Measurements from ENCODE around the gene LAMA4.

The LAMA4 gene

DNA sequence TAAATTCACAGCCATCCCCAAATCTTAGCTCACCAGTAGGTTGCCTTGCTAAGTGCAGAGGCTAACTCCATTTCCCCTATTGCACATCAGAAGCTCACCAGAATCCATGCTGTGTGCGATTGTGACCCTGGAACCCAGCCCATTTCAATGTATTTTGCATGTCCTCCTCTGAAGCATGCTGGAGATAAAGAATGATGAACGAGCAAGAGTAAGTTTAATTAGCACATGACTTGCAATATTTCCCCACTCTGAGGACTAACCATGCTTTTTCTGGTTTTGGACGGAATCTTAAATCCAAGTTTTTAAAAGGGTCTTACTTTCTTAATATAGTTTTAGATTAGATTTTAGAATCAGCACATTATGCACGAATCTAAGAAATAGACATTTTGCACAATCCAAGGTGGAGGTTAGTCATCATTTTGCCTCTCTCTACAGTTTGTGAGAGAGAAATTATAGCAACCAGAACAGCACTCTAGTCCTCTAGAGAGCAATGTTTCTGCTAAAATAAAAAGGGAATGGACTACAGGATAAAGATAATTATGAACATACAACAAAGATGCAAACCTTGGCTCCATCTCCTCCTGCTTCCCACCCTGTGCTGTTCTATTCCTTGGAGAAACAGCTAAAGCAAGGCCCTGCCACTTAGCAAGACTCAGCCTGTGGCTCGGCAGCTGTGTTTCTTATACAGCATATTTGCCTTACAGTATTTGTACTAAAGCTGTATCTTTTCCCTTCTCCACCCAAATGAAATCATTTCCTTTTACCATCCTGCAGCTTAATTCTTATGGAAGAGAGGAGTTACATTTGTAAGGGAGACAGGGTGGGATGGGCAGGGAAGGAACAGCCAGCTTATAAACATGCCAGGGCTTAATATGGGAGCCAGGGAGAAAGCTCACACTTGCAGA lies 24.9 kb upstream of the LAMA4 start:
- H3K9me3 ChIP-seq = no peaks in the 10 kb centered on the region
- peak; percentile 20 for DNase-seq
- H3K36me3 ChIP-seq = no peaks in the 10 kb centered on the region
- TF ChIP-seq, protein P1, sequence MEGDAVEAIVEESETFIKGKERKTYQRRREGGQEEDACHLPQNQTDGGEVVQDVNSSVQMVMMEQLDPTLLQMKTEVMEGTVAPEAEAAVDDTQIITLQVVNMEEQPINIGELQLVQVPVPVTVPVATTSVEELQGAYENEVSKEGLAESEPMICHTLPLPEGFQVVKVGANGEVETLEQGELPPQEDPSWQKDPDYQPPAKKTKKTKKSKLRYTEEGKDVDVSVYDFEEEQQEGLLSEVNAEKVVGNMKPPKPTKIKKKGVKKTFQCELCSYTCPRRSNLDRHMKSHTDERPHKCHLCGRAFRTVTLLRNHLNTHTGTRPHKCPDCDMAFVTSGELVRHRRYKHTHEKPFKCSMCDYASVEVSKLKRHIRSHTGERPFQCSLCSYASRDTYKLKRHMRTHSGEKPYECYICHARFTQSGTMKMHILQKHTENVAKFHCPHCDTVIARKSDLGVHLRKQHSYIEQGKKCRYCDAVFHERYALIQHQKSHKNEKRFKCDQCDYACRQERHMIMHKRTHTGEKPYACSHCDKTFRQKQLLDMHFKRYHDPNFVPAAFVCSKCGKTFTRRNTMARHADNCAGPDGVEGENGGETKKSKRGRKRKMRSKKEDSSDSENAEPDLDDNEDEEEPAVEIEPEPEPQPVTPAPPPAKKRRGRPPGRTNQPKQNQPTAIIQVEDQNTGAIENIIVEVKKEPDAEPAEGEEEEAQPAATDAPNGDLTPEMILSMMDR (IDR thresholded peaks at IDR 0.05; ENCODE audit: low read depth, low read length) = no peak
- peaks cover 21% of the 10 kb centered on the region for H3K4me1 ChIP-seq
- no peaks in the 10 kb centered on the region for H3K27me3 ChIP-seq
- no peak overlapping the region for H3K4me3 ChIP-seq (ENCODE audit: low read depth, low read length)

DNA sequence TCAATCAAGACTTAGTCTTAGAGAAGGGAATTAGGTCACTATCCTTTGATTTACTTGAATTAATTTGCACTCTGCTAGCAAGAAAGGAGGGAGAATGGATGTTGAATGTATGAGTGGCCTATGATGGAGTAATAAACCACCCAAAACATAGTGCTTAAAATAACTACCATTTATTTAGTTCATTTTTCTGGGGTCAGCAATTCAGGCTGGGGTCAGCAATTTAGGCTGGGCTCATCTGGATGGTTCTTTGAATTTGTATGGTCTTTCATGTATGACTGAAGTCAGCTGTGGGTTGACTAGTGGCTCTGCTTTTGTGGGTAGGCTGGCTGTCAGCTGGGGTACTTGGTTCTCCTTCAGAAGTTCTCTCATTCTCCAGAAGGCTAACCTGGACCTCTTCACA lies 21.0 kb upstream of the LAMA4 start:
- H3K27me3 ChIP-seq = no peaks in the 10 kb centered on the region
- H3K9me3 ChIP-seq = no peaks in the 10 kb centered on the region
- TF ChIP-seq, protein P1 (IDR thresholded peaks at IDR 0.05; ENCODE audit: low read depth, low read length) = no peak
- no peak overlapping the region for H3K4me3 ChIP-seq (ENCODE audit: low read depth, low read length)
- H3K4me1 ChIP-seq = peaks cover 22% of the 10 kb centered on the region
- H3K36me3 ChIP-seq = no peaks in the 10 kb centered on the region
- no peak for DNase-seq

DNA sequence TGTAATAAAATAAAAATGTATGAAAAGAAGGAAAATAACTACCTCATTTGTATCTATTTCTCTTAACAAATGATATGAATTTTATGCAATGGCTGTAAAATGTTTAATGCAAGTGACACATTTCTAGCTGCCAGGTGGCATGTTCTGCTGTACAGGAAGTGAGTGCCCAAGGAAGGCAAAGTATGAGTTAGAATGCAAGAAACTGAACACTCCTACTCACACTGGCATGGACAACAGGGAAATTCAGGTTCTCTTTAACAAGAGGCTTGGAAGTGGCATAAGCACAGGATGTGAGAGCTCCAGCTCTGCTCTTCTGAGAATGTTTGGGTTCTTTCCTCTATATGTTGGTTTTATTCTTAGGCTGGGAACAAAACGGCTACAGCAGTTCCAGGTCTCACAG lies 20.4 kb upstream of the LAMA4 start:
- Histone ChIP-seq H3K4me1 (peaks cover 27% of the 10 kb centered on the region), H3K4me3 (ENCODE audit: low read depth, low read length) (no peak overlapping the region), H3K9me3 (no peaks in the 10 kb centered on the region), H3K36me3 (no peaks in the 10 kb centered on the region), H3K27me3 (no peaks in the 10 kb centered on the region)
- DNase-seq = no peak
- TF ChIP-seq, protein P1 (IDR thresholded peaks at IDR 0.05; ENCODE audit: low read depth, low read length) = no peak

DNA sequence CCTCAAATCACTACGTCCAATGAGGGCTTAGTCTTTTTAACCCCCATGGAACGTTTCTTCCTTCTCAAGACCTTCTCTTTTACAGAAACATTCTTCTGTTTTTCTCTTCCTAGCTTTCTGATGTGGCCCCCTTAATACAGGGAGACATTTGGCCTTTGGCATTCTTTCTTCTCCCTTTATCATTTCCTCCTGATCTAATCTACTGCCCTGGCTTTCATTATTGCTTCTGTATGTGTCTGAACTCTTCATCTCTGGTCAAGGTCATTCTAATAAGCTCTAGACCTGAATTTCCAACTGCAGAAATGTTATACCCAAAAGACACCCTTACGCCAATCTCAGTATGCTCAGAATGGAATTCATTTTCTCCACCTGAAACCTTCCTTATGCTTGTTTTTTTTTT lies 18.4 kb upstream of the LAMA4 start:
- no peaks in the 10 kb centered on the region for H3K9me3 ChIP-seq
- peaks cover 23% of the 10 kb centered on the region for H3K4me1 ChIP-seq
- TF ChIP-seq, protein P1 (IDR thresholded peaks at IDR 0.05; ENCODE audit: low read depth, low read length) = no peak
- DNase-seq = no peak
- H3K27me3 ChIP-seq = no peaks in the 10 kb centered on the region
- H3K4me3 ChIP-seq (ENCODE audit: low read depth, low read length) = no peak overlapping the region
- no peaks in the 10 kb centered on the region for H3K36me3 ChIP-seq

DNA sequence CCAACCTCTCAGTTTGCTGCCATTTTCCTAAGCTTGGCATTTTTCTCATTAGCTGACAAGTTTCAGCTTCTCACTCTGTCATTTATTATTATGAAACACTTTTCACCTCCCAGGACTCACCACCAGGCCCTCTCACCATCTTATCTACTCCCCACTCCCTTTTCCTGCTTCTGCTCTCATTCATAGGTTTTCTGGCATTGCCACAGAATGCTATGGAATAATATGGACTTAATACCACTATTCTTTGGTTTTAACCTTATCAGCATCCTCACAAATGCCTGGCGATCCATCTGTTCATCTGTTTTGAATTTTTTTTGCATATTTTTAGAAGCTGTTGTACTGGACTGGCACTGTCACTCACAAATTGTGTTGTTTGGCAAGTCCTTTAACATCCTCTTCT lies 16.4 kb upstream of the LAMA4 start:
- Histone ChIP-seq H3K27me3 (no peaks in the 10 kb centered on the region), H3K4me3 (ENCODE audit: low read depth, low read length) (no peak overlapping the region), H3K4me1 (peaks cover 23% of the 10 kb centered on the region), H3K9me3 (no peaks in the 10 kb centered on the region), H3K36me3 (no peaks in the 10 kb centered on the region)
- DNase-seq = no peak
- TF ChIP-seq, protein P1 (IDR thresholded peaks at IDR 0.05; ENCODE audit: low read depth, low read length) = no peak

DNA sequence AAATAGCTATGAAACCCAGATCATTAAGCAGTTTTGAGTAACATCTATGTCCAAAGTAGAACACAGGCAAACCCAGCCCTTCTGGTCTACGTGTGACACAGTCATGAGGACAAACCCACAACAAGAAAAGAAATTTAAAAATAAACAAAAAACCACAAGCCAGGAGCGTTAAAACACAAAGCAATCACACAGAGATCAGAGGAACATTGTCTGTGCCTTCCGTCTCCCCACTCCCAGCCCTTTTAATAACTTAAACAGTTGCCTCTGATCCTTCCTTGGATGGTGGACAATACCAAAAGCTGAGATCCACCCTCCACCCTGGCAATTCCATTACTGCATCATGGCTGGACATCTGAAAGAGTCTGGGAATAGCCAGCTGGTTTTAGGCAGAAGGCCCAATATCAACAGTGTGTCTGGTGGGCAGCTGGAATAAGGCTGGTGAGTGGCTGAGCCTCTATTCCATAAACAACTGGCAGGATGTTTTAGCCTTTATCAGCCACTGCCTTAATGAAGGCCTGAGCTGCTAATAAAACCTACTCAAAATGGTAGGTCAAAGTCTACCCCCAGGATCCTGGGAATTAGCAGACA lies 15.7 kb upstream of the LAMA4 start:
- DNase-seq = no peak
- TF ChIP-seq, protein P1 (IDR thresholded peaks at IDR 0.05; ENCODE audit: low read depth, low read length) = no peak
- H3K9me3 ChIP-seq = no peaks in the 10 kb centered on the region

More for the DNA sequence above, 15.7 kb upstream of the LAMA4 start:
- Histone ChIP-seq H3K4me1 (peaks cover 23% of the 10 kb centered on the region), H3K36me3 (no peaks in the 10 kb centered on the region), H3K4me3 (ENCODE audit: low read depth, low read length) (no peak overlapping the region), H3K27me3 (no peaks in the 10 kb centered on the region)

Measured in BE2C (cell line).